ENCODE data around the gene HPX. TPM values are rescaled to one million over a fixed set of nuclear protein-coding genes. Genes with fewer than 3 reads are reported as not detected.

The HPX gene, protein sequence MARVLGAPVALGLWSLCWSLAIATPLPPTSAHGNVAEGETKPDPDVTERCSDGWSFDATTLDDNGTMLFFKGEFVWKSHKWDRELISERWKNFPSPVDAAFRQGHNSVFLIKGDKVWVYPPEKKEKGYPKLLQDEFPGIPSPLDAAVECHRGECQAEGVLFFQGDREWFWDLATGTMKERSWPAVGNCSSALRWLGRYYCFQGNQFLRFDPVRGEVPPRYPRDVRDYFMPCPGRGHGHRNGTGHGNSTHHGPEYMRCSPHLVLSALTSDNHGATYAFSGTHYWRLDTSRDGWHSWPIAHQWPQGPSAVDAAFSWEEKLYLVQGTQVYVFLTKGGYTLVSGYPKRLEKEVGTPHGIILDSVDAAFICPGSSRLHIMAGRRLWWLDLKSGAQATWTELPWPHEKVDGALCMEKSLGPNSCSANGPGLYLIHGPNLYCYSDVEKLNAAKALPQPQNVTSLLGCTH
- total RNA-seq = not detected
- long read RNA-seq = 0 reads

DNA sequence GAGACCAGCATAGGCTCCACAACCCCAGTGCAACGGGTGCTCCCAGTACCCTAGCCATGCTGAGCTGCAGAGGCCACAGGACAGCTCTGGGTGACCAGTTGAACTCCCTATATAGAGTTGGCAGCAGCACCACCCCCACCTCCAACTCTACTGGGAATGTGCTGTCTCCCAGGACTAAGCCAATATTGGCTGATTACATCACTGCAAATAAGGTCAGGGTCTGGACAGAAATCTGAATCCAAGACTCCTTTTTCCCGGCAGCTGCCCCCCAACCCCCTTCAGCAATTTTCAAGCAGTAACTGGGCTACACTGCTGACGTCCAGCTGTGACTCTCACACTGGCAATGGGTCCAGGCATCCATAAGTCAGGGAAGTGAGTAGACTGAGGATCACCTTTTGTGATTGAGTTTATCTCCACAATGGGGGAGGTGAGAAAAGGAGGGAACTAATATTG is at the start of gene HPX:
HPX (minus strand) TSS at position 82 of the 453 bp plus-strand sequence; CDS start at position 58, 24 bp downstream.
- intact Hi-C loops (cut with DNase I) = loop anchor here (5.0 kb wide), 1 partner anchor 66 kb away; no protein-coding TSS in a partner anchor
- ATAC-seq (no peak), DNase-seq (ENCODE audit: missing footprints) (no peak)

GRCh38 chr11:6489306-6489705 is 48.5 kb upstream of the HPX start:
- intact Hi-C loops (cut with DNase I) = no loop called here
- DNase-seq (ENCODE audit: missing footprints) (no peak), ATAC-seq (no peak)

GRCh38 chr11:6488821-6489220 is 48.0 kb upstream of the HPX start:
- no peak for ATAC-seq
- DNase-seq (ENCODE audit: missing footprints) = no peak
- intact Hi-C loops (cut with DNase I) = no loop called here

- DNase-seq (ENCODE audit: missing footprints) (no peak), ATAC-seq (no peak)
- intact Hi-C loops (cut with DNase I) = no loop called here
Observed at GRCh38 chr11:6488342-6488741, 47.6 kb upstream of the HPX start.

DNA sequence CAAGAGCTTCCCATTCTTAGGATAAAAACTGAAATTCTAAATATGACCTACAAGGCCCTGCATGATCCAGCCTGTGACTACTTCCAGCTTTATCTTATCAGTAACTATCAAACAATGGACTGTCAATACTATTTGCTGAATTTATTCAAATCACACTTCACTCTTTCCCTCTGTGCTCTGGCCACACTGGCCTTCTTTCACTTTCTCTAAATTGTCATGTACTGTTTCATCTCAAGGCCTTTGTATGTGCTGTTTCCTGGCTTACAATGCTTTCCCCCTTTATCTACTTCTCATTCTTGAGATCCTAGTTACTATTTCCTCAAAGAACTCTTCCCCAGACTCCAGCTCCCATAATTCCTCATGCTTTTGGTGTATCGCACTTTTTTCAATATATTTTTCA is 46.2 kb upstream of the HPX start:
- no peak for ATAC-seq
- intact Hi-C loops (cut with DNase I) = no loop called here
- no peak for DNase-seq (ENCODE audit: missing footprints)

GRCh38 chr11:6486256-6486655 is 45.5 kb upstream of the HPX start:
- ATAC-seq (no peak), DNase-seq (ENCODE audit: missing footprints) (no peak)
- intact Hi-C loops (cut with DNase I) = no loop called here

DNA sequence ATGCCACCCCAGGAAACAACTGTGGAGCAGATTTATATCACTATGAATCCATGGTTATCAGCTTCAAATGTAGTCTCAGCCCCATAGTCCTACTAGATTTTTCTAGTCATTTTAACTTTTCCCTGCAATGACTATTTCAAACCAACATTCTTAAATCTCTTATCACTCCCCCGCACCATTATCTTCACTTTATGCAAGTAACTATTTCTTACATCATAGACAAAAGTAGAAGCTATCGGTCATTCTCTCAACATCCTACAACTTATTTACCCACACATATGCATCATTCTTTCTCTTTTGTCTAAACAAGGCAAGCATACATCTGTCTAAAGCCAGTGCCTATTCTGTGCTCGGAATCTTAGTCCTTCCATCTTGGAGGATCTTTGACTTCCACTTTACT is 44.9 kb upstream of the HPX start:
- intact Hi-C loops (cut with DNase I) = no loop called here
- DNase-seq (ENCODE audit: missing footprints) = no peak
- no peak for ATAC-seq

GRCh38 chr11:6483015-6483414 is 42.2 kb upstream of the HPX start:
- DNase-seq (ENCODE audit: missing footprints) (no peak), ATAC-seq (no peak)
- intact Hi-C loops (cut with DNase I) = loop anchor here (5.0 kb wide), 1 partner anchor 119 kb away; the partner anchor contains the start of genes ILK and RRP8

DNA sequence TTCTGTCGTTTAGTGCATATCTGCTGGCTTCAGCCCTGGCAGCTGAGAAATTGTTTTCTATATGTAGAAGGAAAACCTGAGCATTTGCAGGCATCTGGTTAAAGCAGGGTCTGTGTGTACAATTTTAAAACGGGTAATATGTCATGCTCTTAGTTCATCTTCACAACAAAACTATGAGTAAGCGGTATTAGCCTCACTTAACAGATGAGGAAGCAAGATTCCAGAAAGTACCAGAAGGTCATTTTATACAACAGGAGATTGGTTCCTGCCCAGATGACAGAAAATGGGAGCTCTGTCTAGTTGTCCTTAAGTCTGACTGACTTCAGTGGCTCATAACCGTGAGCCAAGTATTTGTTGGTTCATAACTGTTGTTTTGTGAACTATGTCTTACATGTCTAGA is 41.7 kb upstream of the HPX start:
- no peak for ATAC-seq
- no peak for DNase-seq (ENCODE audit: missing footprints)
- intact Hi-C loops (cut with DNase I) = loop anchor here (5.0 kb wide), 1 partner anchor 120 kb away; the partner anchor contains the start of genes ILK and RRP8

DNA sequence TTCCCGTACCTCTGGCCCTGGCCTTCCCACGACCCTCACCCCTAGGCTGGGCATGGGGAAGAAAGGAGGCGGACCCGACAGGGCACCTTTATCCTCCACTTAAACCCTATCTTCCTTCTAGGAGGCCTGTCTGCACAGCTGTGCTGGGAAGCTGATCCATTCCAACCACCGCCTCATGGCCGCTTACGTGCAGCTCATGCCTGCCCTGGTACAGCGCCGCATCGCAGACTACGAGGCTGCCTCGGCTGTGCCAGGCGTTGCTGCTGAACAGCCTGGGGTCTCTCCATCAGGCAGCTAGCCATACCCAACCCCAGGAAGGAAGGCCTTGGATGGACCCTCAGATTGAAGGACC is 41.1 kb upstream of the HPX start:
- peak; percentile 4 for ATAC-seq
- intact Hi-C loops (cut with DNase I) = loop anchor here (5.0 kb wide), 1 partner anchor 120 kb away; the partner anchor contains the start of genes ILK and RRP8
- DNase-seq (ENCODE audit: missing footprints) = no peak

DNA sequence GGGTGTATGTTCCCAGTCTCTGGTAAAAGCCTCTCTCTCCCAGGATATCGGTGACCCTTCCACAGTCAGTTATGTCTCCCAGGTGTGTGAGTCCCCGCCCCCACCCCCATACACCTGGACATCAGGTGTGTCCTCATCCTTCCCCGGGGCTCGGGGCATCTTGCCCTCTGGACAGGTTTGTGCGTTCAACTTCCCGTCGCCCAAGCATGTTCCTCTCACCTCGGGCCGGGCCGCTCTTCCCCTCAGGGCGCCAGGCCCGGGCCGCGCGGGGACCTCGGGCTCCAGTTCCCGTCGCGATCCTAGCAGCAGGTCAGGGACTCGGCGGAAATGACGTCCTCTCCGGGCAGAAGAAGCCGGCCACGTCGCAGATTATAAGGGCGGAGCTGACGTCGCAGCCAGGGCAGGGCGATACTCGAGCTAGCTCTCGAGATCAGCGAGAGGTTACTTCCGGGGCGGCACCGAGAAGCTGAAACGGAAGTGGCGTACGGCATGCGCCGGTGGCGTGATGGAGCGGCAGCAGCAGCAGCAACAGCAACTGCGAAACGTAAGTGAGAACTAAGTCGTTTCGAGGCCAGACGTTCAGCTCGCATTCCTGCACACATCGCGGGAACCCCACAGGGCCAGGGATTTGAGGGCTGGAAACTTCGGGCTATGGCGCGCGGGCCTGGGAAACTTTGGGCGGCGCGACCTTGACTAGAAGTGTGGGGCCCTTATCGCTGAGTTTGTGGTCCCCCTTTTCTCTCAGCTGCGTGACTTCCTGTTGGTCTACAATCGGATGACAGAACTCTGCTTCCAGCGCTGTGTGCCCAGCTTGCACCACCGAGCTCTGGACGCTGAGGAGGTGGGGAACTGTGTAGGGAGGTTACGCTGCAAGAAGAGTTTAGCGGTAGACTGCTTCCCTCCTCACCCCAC is 40.5 kb upstream of the HPX start, which contains the start of the genes ARFIP2 and TIMM10B:
ARFIP2 (minus strand) TSS at position 320 of the 912 bp plus-strand sequence. CDS start 910 bp downstream, outside the sequence.
TIMM10B (plus strand) TSS at position 490 of the 912 bp plus-strand sequence; CDS start at position 506, 16 bp downstream.
- ATAC-seq = peak; percentile 98
- DNase-seq (ENCODE audit: missing footprints) = peak; percentile 100
- intact Hi-C loops (cut with DNase I) = loop anchor here (5.0 kb wide), 1 partner anchor 121 kb away; the partner anchor contains the start of genes ILK and RRP8

GRCh38 chr11:6480299-6480914 is 39.6 kb upstream of the HPX start:
- no peak for ATAC-seq
- DNase-seq (ENCODE audit: missing footprints) = peak; percentile 45
- intact Hi-C loops (cut with DNase I) = loop anchor here (5.0 kb wide), 1 partner anchor 122 kb away; the partner anchor contains the start of genes ILK and RRP8

DNA sequence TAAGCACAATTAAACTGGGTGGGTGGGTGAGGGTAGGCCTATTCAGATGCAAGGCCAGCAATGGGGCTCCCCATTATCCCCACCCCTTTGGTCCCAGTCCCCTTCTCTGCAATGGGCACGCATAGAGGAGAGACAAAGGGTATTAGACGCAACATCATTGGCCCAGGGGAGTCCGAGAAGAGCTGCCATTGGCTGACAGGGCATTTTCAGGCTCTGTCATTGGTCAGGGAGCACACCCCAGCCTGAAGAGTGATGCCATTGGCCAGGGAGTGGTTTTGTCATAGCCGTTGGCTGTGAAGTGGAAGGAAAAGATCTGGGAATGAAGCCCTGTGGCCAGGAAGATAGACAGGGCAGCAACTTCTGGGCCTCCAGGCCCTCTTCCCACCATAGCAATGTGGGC is 35.8 kb upstream of the HPX start:
- DNase-seq (ENCODE audit: missing footprints) (no peak), ATAC-seq (no peak)
- intact Hi-C loops (cut with DNase I) = loop anchor here (10.0 kb wide), 1 partner anchor 242 kb away; the partner anchor contains the start of genes CNGA4 and FHIP1B

- ATAC-seq (no peak), DNase-seq (ENCODE audit: missing footprints) (no peak)
- intact Hi-C loops (cut with DNase I) = loop anchor here (10.0 kb wide), 1 partner anchor 241 kb away; the partner anchor contains the start of genes CNGA4 and FHIP1B
Observed at GRCh38 chr11:6475936-6476335, 35.1 kb upstream of the HPX start.

- intact Hi-C loops (cut with DNase I) = loop anchor here (5.0 to 10.0 kb wide), 2 partner anchors 158 to 240 kb away; partner anchors contain the start of genes CNGA4 and FHIP1B
- DNase-seq (ENCODE audit: missing footprints) (no peak), ATAC-seq (no peak)
Observed at GRCh38 chr11:6474806-6475500, 34.2 kb upstream of the HPX start.

GRCh38 chr11:6474413-6474792 is 33.6 kb upstream of the HPX start:
- intact Hi-C loops (cut with DNase I) = loop anchor here (5.0 to 10.0 kb wide), 2 partner anchors 157 to 240 kb away; partner anchors contain the start of genes CNGA4 and FHIP1B
- DNase-seq (ENCODE audit: missing footprints) = no peak
- no peak for ATAC-seq
